SU-DHL-6 (cell line): ENCODE data around the gene HLA-B.

Source experiments
- H2AFZ ChIP-seq: fragments of 200-600 bp; sonication (generic); 2 replicates; pipeline ENCODE4 v1.6.1; 2014; ENCODE audit warnings: low read depth, mild to moderate bottlenecking, moderate library complexity, mixed read lengths, antibody characterized with exemption, low read length; ENCODE audit not compliant: severe bottlenecking
- H3F3A ChIP-seq: fragments of 200-600 bp; shearing (Covaris generic); 2 replicates; pipeline ENCODE4 v1.6.0; 2016; ENCODE audit warnings: antibody characterized with exemption, mild to moderate bottlenecking; ENCODE audit not compliant: insufficient read depth
- H3K27ac ChIP-seq: fragments of 200-600 bp; sonication (generic); 2 replicates; pipeline ENCODE4 v1.5.1; 2016; ENCODE audit warnings: low read depth, mild to moderate bottlenecking, low read length, moderate library complexity, mixed read lengths
- H3K27me3 ChIP-seq: fragments of 200-600 bp; sonication (generic), shearing (Covaris generic); 2 replicates; pipeline ENCODE4 v1.6.0; 2014; ENCODE audit warnings: mild to moderate bottlenecking, low read length
- H3K36me3 ChIP-seq: fragments of 200-600 bp; sonication (generic); 2 replicates; pipeline ENCODE4 v1.6.1; 2014; ENCODE audit warnings: mild to moderate bottlenecking, low read length, mixed read lengths
- H3K4me2 ChIP-seq: fragments of 300-600, 200-600 bp; shearing (Covaris generic), sonication (generic); 2 replicates; pipeline ENCODE4 v1.6.0; 2014; ENCODE audit warnings: low read length, low read depth, mild to moderate bottlenecking; ENCODE audit not compliant: poor library complexity, severe bottlenecking
- H3K4me3 ChIP-seq: fragments of 200-600 bp; sonication (generic); 2 replicates; pipeline ENCODE4 v1.5.1; 2014; ENCODE audit warnings: antibody characterized with exemption, low read length, mild to moderate bottlenecking, mixed read lengths; ENCODE audit not compliant: insufficient read depth, poor library complexity, severe bottlenecking
- H3K79me2 ChIP-seq: fragments of 200-600 bp; sonication (generic); 2 replicates; pipeline ENCODE4 v1.6.1; 2014; ENCODE audit warnings: mild to moderate bottlenecking, low read length, moderate library complexity; ENCODE audit not compliant: insufficient read depth
- H3K9ac ChIP-seq: fragments of 200-600 bp; sonication (generic); 2 replicates; pipeline ENCODE4 v1.7.0; 2014; ENCODE audit warnings: mild to moderate bottlenecking, low read length
- H3K9me2 ChIP-seq: fragments of 200-600 bp; sonication (generic); replicated peaks from 2 replicates; pipeline ENCODE4 v1.6.1; 2014; ENCODE audit warnings: low read length; ENCODE audit not compliant: insufficient read depth
- H3K9me3 ChIP-seq: fragments of 200-600 bp; sonication (generic); 2 replicates; pipeline ENCODE4 v1.6.1; 2014; ENCODE audit warnings: low read length, mixed read lengths; ENCODE audit not compliant: insufficient read depth
- H4K20me1 ChIP-seq: fragments of 200-600 bp; sonication (generic); 2 replicates; pipeline ENCODE4 v1.6.1; 2014; ENCODE audit warnings: low read depth, mild to moderate bottlenecking, antibody characterized with exemption, low read length, moderate library complexity, mixed read lengths
- EZH2phosphoT487 ChIP-seq: fragments of 200-600 bp; sonication (generic), shearing (Covaris generic); conservative IDR thresholded peaks from 2 replicates; pipeline ENCODE4 v1.6.1; 2018; ENCODE audit warnings: mild to moderate bottlenecking, antibody characterized with exemption, low read length, moderate library complexity, mixed read lengths
- TF ChIP-seq, protein P1 (sequence below): fragments of 200-600 bp; sonication (generic); IDR thresholded peaks from one replicate; pipeline ENCODE4 v1.5.1; 2017; ENCODE audit warnings: antibody characterized with exemption, mild to moderate bottlenecking, low read length, moderate library complexity; ENCODE audit not compliant: insufficient read depth, poor library complexity, severe bottlenecking

The HLA-B gene

DNA sequence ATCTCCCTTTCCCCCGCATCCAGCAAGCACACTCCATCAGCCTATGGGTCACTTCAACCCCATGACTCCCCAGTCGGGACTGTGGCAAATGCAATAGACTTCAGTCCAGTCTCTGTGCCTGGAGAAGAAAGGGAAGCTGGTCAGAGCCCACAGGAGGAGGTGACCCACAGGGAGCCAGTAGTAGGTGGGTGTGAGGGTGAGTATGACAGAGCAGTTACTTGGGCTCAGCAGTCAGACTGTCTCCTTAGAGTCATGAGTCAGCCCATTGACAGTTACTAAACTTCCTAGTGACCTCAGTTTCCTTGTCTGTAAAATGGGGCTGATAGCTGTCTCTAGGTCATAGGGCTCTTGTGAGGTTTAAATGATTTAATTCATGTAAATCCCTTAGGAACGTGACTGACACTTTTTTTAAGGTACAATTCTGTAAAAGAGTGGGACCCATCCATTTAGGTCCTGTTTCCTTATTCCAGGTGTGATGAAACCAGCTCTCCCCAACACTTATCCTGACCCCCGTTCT, 51.2 kb downstream of the HLA-B start:
- no peak overlapping the region for H3K9ac ChIP-seq
- no peaks in the 10 kb centered on the region for H3K9me3 ChIP-seq
- no peaks in the 10 kb centered on the region for H4K20me1 ChIP-seq
- TF ChIP-seq, protein P1, sequence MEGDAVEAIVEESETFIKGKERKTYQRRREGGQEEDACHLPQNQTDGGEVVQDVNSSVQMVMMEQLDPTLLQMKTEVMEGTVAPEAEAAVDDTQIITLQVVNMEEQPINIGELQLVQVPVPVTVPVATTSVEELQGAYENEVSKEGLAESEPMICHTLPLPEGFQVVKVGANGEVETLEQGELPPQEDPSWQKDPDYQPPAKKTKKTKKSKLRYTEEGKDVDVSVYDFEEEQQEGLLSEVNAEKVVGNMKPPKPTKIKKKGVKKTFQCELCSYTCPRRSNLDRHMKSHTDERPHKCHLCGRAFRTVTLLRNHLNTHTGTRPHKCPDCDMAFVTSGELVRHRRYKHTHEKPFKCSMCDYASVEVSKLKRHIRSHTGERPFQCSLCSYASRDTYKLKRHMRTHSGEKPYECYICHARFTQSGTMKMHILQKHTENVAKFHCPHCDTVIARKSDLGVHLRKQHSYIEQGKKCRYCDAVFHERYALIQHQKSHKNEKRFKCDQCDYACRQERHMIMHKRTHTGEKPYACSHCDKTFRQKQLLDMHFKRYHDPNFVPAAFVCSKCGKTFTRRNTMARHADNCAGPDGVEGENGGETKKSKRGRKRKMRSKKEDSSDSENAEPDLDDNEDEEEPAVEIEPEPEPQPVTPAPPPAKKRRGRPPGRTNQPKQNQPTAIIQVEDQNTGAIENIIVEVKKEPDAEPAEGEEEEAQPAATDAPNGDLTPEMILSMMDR: no peak
- no peak for TF ChIP-seq EZH2phosphoT487
- H3K36me3 ChIP-seq: no peaks in the 10 kb centered on the region
- H3K27me3 ChIP-seq: no peaks in the 10 kb centered on the region
- H3K4me2 ChIP-seq: no peak overlapping the region
- H3F3A ChIP-seq: no peaks in the 10 kb centered on the region
- no peaks in the 10 kb centered on the region for H3K9me2 ChIP-seq
- H3K79me2 ChIP-seq: no peaks in the 10 kb centered on the region
- no peak overlapping the region for H2AFZ ChIP-seq
- no peak overlapping the region for H3K27ac ChIP-seq
- H3K4me3 ChIP-seq: no peak overlapping the region

DNA sequence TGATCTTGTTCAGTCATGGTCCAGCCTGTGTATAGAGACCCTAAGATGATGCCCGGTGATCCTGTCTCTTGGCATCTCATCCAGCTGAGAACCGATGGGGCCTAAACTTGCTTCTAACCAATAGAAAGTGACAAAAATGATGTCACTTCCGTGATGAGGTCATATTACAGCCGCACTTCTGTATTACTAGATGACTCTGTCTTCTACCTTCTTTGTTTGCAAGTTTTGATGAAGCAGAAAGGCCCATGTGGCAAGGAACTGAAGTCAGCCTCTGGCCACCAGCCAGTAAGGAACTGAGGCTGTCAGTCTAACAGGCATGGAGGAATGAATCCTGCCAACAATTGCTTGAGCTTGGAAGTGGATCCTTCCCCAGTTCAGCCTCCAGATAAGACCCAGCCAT, 52.3 kb downstream of the HLA-B start:
- TF ChIP-seq EZH2phosphoT487: no peak
- TF ChIP-seq, protein P1: no peak

More for the DNA sequence above, 52.3 kb downstream of the HLA-B start:
- H2AFZ ChIP-seq: no peak overlapping the region
- H3K9me2 ChIP-seq: no peaks in the 10 kb centered on the region
- no peaks in the 10 kb centered on the region for H3K79me2 ChIP-seq
- H3K4me3 ChIP-seq: no peak overlapping the region
- no peaks in the 10 kb centered on the region for H3F3A ChIP-seq
- H3K36me3 ChIP-seq: no peaks in the 10 kb centered on the region
- H3K9ac ChIP-seq: no peak overlapping the region
- H3K27ac ChIP-seq: no peak overlapping the region
- no peaks in the 10 kb centered on the region for H4K20me1 ChIP-seq
- H3K9me3 ChIP-seq: no peaks in the 10 kb centered on the region
- H3K27me3 ChIP-seq: no peaks in the 10 kb centered on the region
- H3K4me2 ChIP-seq: no peak overlapping the region
